SK-N-SH (cell line): ENCODE measurements around the gene IL2RG.

Experiments
- EP300 ChIP-seq, 2 experiments: IDR thresholded peaks; 2 replicates each; pipeline versions ENCODE4 v1.4.0 to v1.6.1; 2012; ENCODE audit warnings: borderline replicate concordance in 1 of 2, low read depth in 1 of 2, low read length in 1 of 2
- EZH2phosphoT487 ChIP-seq: fragments of 200-600 bp; sonication (generic); IDR thresholded peaks from 2 replicates; pipeline ENCODE4 v1.6.1; 2017; ENCODE audit warnings: low read depth, mixed run types, mild to moderate bottlenecking, antibody characterized with exemption, moderate library complexity, borderline replicate concordance
- PBX3 ChIP-seq: IDR thresholded peaks from 2 replicates; pipeline ENCODE4; 2012
- TF ChIP-seq, protein P1 (sequence below): fragments of 200-600 bp; sonication (generic); IDR thresholded peaks from 2 replicates; pipeline ENCODE4 v1.6.1; 2017; ENCODE audit warnings: antibody characterized with exemption, mild to moderate bottlenecking, moderate library complexity

DNA sequence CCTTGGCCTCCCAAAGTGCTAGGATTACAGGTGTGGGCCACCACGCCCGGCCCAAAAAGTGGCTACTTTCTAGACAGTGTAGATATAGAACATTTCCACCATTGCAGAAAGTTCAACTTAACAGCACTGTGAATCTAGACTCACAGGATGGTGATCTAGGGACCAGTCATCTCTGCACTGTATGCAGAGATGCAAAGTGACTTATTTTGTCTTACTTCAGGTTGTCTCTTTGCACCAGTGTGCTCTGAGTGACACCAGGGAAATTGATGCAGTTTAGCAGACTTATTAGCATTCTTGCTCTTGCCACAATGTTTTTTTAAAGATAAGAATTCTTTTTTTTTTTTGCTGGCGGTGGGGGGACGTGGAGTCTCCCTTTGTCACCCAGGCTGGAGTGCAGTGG, 28.6 kb downstream of the IL2RG start:
- TF ChIP-seq, protein P1, sequence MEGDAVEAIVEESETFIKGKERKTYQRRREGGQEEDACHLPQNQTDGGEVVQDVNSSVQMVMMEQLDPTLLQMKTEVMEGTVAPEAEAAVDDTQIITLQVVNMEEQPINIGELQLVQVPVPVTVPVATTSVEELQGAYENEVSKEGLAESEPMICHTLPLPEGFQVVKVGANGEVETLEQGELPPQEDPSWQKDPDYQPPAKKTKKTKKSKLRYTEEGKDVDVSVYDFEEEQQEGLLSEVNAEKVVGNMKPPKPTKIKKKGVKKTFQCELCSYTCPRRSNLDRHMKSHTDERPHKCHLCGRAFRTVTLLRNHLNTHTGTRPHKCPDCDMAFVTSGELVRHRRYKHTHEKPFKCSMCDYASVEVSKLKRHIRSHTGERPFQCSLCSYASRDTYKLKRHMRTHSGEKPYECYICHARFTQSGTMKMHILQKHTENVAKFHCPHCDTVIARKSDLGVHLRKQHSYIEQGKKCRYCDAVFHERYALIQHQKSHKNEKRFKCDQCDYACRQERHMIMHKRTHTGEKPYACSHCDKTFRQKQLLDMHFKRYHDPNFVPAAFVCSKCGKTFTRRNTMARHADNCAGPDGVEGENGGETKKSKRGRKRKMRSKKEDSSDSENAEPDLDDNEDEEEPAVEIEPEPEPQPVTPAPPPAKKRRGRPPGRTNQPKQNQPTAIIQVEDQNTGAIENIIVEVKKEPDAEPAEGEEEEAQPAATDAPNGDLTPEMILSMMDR = no peak
- no peak for TF ChIP-seq EP300 (IDR thresholded peaks at IDR 0.05; ENCODE audit: borderline replicate concordance in 1 of 2, low read depth in 1 of 2, low read length in 1 of 2)
- TF ChIP-seq EZH2phosphoT487 = no peak
- no peak for TF ChIP-seq PBX3
